GM23338 (cell line): Measurements from ENCODE around the gene PKNOX2. TPM values are rescaled to one million over a fixed set of nuclear protein-coding genes. Genes with fewer than 3 reads are reported as not detected.

Source experiments
- ATAC-seq: fragments of 200-7000 bp; cut with Tn5 transposase; 3 replicates; pipeline ENCODE4 v1.9.1; 2020
- DNase-seq: peaks from one replicate; pipeline ENCODE4 v3.0.0-alpha.2; 2015; ENCODE audit warnings: low spot score
- H2AFZ ChIP-seq: fragments of 200-600 bp; sonication (generic); 2 replicates; pipeline ENCODE4 v1.8.0; 2016; ENCODE audit warnings: antibody characterized with exemption, mild to moderate bottlenecking, moderate library complexity
- H3F3A ChIP-seq: fragments of 200-600 bp; sonication (generic); replicated peaks from 2 replicates; pipeline ENCODE4 v1.8.0; 2017; ENCODE audit warnings: antibody characterized with exemption, mixed run types, low read depth
- H3K27ac ChIP-seq: fragments of 200-600 bp; sonication (generic); 2 replicates; pipeline ENCODE4 v1.6.1; 2016; ENCODE audit warnings: low read depth
- H3K27me3 ChIP-seq: fragments of 200-600 bp; sonication (generic); 2 replicates; pipeline ENCODE4 v1.8.0; 2016; ENCODE audit warnings: mild to moderate bottlenecking, mixed run types, moderate library complexity; ENCODE audit not compliant: insufficient read depth
- H3K36me3 ChIP-seq: fragments of 200-600 bp; sonication (generic); 2 replicates; pipeline ENCODE4 v1.8.0; 2016; ENCODE audit warnings: mild to moderate bottlenecking; ENCODE audit not compliant: insufficient read depth
- H3K4me1 ChIP-seq: fragments of 200-600 bp; sonication (generic); 2 replicates; pipeline ENCODE4 v1.8.0; 2016; ENCODE audit warnings: mild to moderate bottlenecking, moderate library complexity; ENCODE audit not compliant: insufficient read depth
- H3K4me2 ChIP-seq: fragments of 200-600 bp; sonication (generic); 2 replicates; pipeline ENCODE4 v1.7.1; 2017; ENCODE audit warnings: mixed run types
- H3K4me3 ChIP-seq: fragments of 200-600 bp; sonication (generic); 2 replicates; pipeline ENCODE4 v1.6.1; 2016; ENCODE audit warnings: mixed run types
- H3K79me2 ChIP-seq: fragments of 200-600 bp; sonication (generic); replicated peaks from 2 replicates; pipeline ENCODE4 v1.8.0; 2017; ENCODE audit warnings: mild to moderate bottlenecking; ENCODE audit not compliant: insufficient read depth
- H3K9me2 ChIP-seq: fragments of 200-600 bp; sonication (generic); 2 replicates; pipeline ENCODE4 v1.8.0; 2017; ENCODE audit not compliant: insufficient read depth
- H4K20me1 ChIP-seq: fragments of 200-600 bp; sonication (generic); replicated peaks from 2 replicates; pipeline ENCODE4 v1.8.0; 2017; ENCODE audit warnings: mild to moderate bottlenecking; ENCODE audit not compliant: insufficient read depth
- H3K27ac Mint-ChIP-seq: 2 replicates; pipeline ENCODE4 v1.8.0; 2020; ENCODE audit warnings: inconsistent platforms, mild to moderate bottlenecking, moderate library complexity, mixed read lengths
- H3K27me3 Mint-ChIP-seq: 3 replicates; pipeline ENCODE4 v1.8.0; 2022; ENCODE audit warnings: low read depth, mild to moderate bottlenecking, moderate library complexity, mixed read lengths, inconsistent platforms; ENCODE audit not compliant: insufficient read depth, poor library complexity
- H3K36me3 Mint-ChIP-seq: 3 replicates; pipeline ENCODE4 v1.8.0; 2021; ENCODE audit warnings: low read depth, mild to moderate bottlenecking, inconsistent platforms, moderate library complexity, mixed read lengths
- H3K4me1 Mint-ChIP-seq: 3 replicates; pipeline ENCODE4 v1.8.0; 2020; ENCODE audit warnings: mild to moderate bottlenecking, inconsistent platforms, mixed read lengths
- H3K4me3 Mint-ChIP-seq: 3 replicates; pipeline ENCODE4 v1.8.0; 2021; ENCODE audit warnings: moderate library complexity, mild to moderate bottlenecking, inconsistent platforms, mixed read lengths
- H3K9me3 Mint-ChIP-seq: 3 replicates; pipeline ENCODE4 v1.8.0; 2020; ENCODE audit warnings: moderate library complexity, mild to moderate bottlenecking, inconsistent platforms, mixed read lengths
- CREB1 ChIP-seq: fragments of 250-450 bp; sonication (Bioruptor Pico); IDR thresholded peaks from 2 replicates; pipeline ENCODE4 v1.5.0; 2020; ENCODE audit warnings: low read depth, mild to moderate bottlenecking, moderate library complexity
- CTCF ChIP-seq, 2 experiments: fragments of 200-600 bp in 1 of 2; sonication (generic) in 1 of 2; conservative IDR thresholded peaks; 2 replicates each; pipeline versions ENCODE4 v1.5.1 to v1.6.1; 2016 to 2017; ENCODE audit warnings: antibody characterized with exemption in 2 of 2, low read depth in 2 of 2, mild to moderate bottlenecking in 2 of 2, moderate library complexity in 1 of 2
- ETS1 ChIP-seq: IDR thresholded peaks from 2 replicates; pipeline ENCODE4 v1.6.1; 2016; ENCODE audit warnings: antibody characterized with exemption
- EZH2 ChIP-seq: fragments of 200-600 bp; sonication (generic); IDR thresholded peaks from one replicate; pipeline ENCODE4 v1.8.0; 2017; ENCODE audit warnings: antibody characterized with exemption, mild to moderate bottlenecking, low read depth; ENCODE audit not compliant: unreplicated experiment
- NANOG ChIP-seq: IDR thresholded peaks from 2 replicates; pipeline ENCODE4 v1.6.1; 2016; ENCODE audit warnings: antibody characterized with exemption, borderline replicate concordance
- REST ChIP-seq: IDR thresholded peaks from one replicate; pipeline ENCODE4 v1.6.1; 2018; ENCODE audit warnings: antibody characterized with exemption; ENCODE audit not compliant: unreplicated experiment
- STAT1 ChIP-seq: IDR thresholded peaks from one replicate; pipeline ENCODE4 v1.6.1; 2016; ENCODE audit warnings: antibody characterized with exemption; ENCODE audit not compliant: unreplicated experiment
- ZNF114 ChIP-seq: fragments of 250-450 bp; sonication (Bioruptor Pico); IDR thresholded peaks from 2 replicates; pipeline ENCODE4 v1.5.0; 2020; ENCODE audit warnings: mild to moderate bottlenecking, moderate library complexity
- ZNF331 ChIP-seq: fragments of 250-450 bp; sonication (Bioruptor Pico); IDR thresholded peaks from 2 replicates; pipeline ENCODE4 v1.5.0; 2020; ENCODE audit warnings: low read depth, mild to moderate bottlenecking, moderate library complexity
- polyA plus RNA-seq: library from polyadenylated mRNA; unstranded; fragments of >200 nt; fragmentation: Nextera tagmentation; extraction: Ambion mirVana; gene quantifications from 2 replicates; pipeline ENCODE4 v1.2.1, GENCODE V29; 2016
- total RNA-seq: library from RNA; depleted of rRNA; stranded (reverse); fragments of >200 nt; shearing (Covaris generic); gene quantifications from 2 replicates; pipeline ENCODE4 v1.2.3, GENCODE V29; 2014

The PKNOX2 gene
- total and polyA plus RNA-seq, 2 experiments from 2014 or later = 0.42 to 0.83 TPM

- ATAC-seq = no peak
- TF ChIP-seq NANOG = no peak
- TF ChIP-seq REST = no peak
- no peak for TF ChIP-seq ZNF114 (CRISPR knock-in tag)
- no peak for TF ChIP-seq STAT1
- TF ChIP-seq CREB1 = no peak
- Mint-ChIP-seq H3K27ac (no peak overlapping the region), H3K36me3 (no peaks in the 10 kb centered on the region), H3K4me1 (peaks cover 27% of the 10 kb centered on the region), H3K9me3 (no peaks in the 10 kb centered on the region), H3K27me3 (peaks cover 8% of the 10 kb centered on the region), H3K4me3 (no peak overlapping the region)
- Histone ChIP-seq H4K20me1 (no peaks in the 10 kb centered on the region), H3K36me3 (no peaks in the 10 kb centered on the region), H3K4me2 (no peak overlapping the region), H3K9me2 (no peaks in the 10 kb centered on the region), H2AFZ (0 out of 2 replicates have a peak overlapping the region, but pooled peaks have one; percentile 2), H3F3A (no peaks in the 10 kb centered on the region), H3K27me3 (no peaks in the 10 kb centered on the region), H3K4me3 (no peak overlapping the region), H3K79me2 (no peaks in the 10 kb centered on the region), H3K27ac (no peak overlapping the region), H3K4me1 (no peaks in the 10 kb centered on the region)
- DNase-seq = no peak
These were observed 89.4 kb downstream of the PKNOX2 start for GRCh38 chr11:125253795-125254525.

GRCh38 chr11:125256541-125257189, 92.1 kb downstream of the PKNOX2 start:
- Histone ChIP-seq H3K27ac (no peak overlapping the region), H3K4me2 (no peak overlapping the region), H3K4me1 (peaks cover 4% of the 10 kb centered on the region; the same call in 1 of the 2 replicates), H3K4me3 (no peak overlapping the region), H3K36me3 (no peaks in the 10 kb centered on the region), H3F3A (no peaks in the 10 kb centered on the region), H4K20me1 (no peaks in the 10 kb centered on the region), H3K27me3 (peaks cover 11% of the 10 kb centered on the region), H3K9me2 (no peaks in the 10 kb centered on the region; the same call in 1 of the 2 replicates), H2AFZ (no peak overlapping the region), H3K79me2 (no peaks in the 10 kb centered on the region)
- DNase-seq (no peak), ATAC-seq (no peak)
- Mint-ChIP-seq H3K27me3 (peaks cover 14% of the 10 kb centered on the region), H3K27ac (no peak overlapping the region), H3K9me3 (no peaks in the 10 kb centered on the region), H3K4me3 (no peak overlapping the region), H3K36me3 (no peaks in the 10 kb centered on the region), H3K4me1 (peaks cover 32% of the 10 kb centered on the region)
- TF ChIP-seq ZNF331 (CRISPR knock-in tag) (no peak), EZH2 (no peak), CTCF (conservative IDR thresholded peaks at IDR 0.05; ENCODE audit: low read depth in 2 of 2) (no peak), ETS1 (no peak)
